NAMALWA (cell line): ENCODE results near the gene TTL.
"Not testable (repeated sequence)": the region's sequence is repeated elsewhere in the genome, so short reads cannot be mapped to it uniquely, and the experiment has no call there.

ENCODE experiments used
- DNase-seq: peaks from one replicate; pipeline ENCODE4 v3.0.0-alpha.2; 2015; ENCODE audit warnings: low spot score

The TTL gene

GRCh38 chr2:112474844-112475486 is 7.0 kb upstream of the TTL start:
- DNase-seq: no peak

DNA sequence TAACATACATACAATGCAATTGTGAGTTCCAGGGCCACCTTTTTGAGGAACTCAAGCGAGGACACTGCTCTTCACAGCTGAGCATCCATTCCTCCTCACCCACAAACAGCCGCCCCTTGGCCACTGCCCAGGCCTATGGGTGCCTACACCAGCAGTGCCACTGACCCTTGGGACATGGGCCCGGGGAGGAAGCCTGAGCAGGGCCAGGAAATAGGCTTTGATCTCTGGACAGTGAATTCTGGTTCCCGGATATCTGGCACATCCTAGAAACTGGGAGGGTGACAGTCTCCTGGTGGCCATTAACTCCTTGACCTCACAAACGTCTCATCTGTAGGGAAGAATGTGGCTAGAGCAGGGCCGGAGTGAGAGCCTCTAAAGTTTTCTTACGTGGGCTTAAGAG is 5.5 kb upstream of the TTL start:
- DNase-seq: no peak

- DNase-seq: peak; percentile 52
Measured at GRCh38 chr2:112480530-112481049, 1.4 kb upstream of the TTL start.

DNA sequence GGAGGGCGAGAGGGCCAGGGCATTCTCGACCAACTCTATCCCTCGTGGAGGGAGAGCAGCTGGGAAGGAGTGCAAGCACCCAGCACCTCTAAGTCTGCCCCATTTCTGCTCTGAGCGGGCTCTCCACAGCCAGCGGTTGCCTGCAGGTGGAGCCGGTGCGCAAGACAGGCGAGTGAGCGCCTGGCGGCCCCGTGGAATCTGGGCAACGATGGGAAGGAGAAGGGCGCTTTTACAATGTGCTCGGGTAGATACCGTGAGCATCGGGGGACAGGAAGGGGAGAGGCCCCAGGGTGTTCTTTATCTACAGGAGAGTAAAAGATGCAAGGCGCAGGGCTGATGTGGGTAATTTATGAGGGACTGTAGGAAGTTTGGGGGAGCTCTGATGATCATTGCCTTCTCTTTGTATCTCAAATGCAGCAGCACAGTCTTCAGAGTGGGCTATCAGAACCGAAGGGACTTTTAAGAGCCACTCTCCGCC is 867 bp upstream of the TTL start:
- peak; percentile 92 for DNase-seq

DNA sequence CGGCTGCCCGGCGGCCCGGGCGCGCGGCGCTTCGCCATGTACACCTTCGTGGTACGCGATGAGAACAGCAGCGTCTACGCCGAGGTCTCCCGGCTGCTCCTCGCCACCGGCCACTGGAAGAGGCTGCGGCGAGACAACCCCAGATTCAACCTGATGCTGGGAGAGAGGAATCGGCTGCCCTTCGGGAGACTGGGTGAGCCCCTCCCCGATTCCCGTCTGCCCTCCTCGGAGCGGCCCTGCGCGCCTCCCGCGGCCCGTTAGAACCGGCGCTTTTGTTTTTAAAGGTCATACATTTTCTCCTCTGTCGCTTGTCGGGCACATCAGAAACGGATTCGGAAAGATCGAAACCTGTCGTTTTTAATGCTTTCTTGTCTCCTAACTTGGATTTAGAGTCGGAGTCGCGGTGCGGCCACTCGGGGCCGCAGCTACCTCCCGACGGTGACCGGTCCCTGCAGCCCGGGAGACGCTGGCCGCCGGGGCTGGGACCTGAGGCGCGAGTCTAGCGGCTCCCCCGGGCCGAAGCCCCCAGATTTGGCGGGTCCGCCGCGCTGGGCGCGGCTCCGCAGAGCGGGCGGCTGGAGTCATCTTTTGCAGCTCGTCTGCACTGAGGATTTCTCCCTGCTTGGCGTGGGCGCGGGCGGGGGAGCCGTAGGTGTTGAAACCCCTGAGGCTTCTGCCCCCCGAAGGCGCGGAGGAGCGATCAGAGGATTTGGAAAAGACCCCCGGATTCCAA is 519 bp downstream of the TTL start:
- DNase-seq: peak; percentile 47

DNA sequence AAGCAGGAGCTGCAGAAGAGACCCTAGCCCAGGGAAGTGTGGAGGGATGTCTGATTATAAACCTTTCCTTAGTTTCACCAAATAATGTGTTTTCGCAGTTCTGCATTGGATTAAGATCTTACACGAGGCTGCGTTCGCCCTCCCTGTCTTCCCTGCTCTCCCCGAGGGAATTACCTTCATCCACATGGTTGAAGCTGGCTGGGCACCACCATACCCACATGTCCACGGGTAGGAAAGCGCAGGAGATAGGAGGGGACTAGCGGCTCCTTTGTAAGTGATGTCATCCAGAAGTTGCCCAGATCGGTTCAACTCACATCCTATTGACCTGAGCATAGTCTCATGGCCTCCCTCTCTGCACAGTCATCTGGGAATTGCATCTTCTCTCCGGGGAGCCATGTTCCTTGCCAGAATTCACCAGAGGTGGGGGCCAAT is 1.1 kb downstream of the TTL start:
- no peak for DNase-seq

- no peak for DNase-seq
Measured at GRCh38 chr2:112483831-112484230, 1.9 kb downstream of the TTL start.

GRCh38 chr2:112485849-112486248 is 3.9 kb downstream of the TTL start:
- no peak for DNase-seq

- DNase-seq: no peak
Measured at GRCh38 chr2:112486895-112487294, 4.9 kb downstream of the TTL start.

GRCh38 chr2:112487444-112487961 is 5.5 kb downstream of the TTL start:
- DNase-seq: no peak

- DNase-seq: no peak
Measured at GRCh38 chr2:112488201-112488600, 6.2 kb downstream of the TTL start.

DNA sequence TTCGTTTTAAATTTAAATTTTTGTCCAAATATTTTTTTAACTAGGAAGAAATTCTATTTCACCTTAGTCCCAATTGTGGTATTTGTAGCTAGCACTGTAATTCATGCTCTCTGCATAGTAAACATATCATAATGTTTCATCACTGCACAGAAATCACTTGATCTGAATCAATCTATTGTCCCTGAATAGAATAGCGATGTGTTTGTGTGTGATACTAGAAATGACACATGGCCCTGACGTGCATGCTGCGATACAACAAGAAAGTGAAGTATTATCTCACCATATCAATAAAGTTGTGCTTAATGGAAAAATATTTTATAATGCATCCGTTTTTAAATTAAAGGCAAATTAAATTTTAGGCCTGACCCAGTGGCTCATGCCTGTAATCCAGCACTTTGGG is 10.0 kb downstream of the TTL start:
- DNase-seq: no peak

- no peak for DNase-seq
Measured at GRCh38 chr2:112493048-112493447, 11.1 kb downstream of the TTL start.

GRCh38 chr2:112493858-112494648 is 12.1 kb downstream of the TTL start:
- no peak for DNase-seq

GRCh38 chr2:112494828-112495227 is 12.9 kb downstream of the TTL start:
- DNase-seq: no peak

DNA sequence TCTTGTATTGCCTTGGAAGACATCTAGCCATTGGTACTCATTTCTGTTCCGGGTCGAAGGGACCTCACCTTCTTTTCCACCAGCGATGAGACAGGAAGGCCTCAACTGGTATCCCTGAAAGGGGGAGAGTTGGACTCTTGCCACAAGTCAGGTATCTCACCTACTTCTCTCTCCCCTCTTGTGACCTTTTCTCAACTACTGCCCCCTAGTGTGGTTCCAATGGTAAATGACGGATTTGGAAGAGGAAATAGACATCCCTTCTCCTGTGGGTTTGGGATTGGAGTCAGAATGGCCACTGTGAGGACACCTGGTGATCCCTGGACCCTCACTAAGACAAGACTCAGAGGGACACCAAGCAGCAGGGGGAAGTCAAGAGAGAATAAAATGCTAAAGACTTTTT is 13.9 kb downstream of the TTL start:
- DNase-seq: not testable (repeated sequence)

DNA sequence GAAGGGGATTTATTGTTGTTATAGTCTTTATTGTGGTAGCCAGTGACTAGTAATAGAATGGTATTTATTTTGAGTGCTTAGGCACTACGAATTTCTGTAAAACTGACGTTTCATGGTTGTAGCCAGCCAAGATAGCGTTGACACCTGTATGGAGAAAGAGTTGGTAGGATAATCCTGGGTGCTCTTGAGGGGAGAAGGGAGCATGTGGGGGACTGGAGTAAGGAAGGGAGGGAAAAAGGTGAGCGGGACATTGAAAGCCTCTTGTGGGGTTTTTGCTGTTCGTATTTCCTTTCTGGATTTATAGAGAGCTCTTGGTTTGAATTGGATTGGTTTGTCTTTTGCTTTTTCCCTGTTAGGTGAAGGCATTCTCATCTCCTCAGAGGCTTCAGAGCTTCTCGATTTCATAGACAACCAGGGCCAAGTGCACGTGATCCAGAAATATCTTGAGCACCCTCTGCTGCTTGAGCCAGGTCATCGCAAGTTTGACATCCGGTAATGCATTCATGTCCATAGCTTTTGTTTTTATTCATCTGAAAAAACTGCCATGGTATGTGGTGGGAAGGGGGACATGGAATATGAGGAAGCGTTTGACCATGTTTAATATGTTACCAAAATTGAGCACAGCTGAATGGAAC is 19.0 kb downstream of the TTL start:
- peak; percentile 71 for DNase-seq

- DNase-seq: not testable (repeated sequence)
Measured at GRCh38 chr2:112509239-112509998, 27.5 kb downstream of the TTL start.

GRCh38 chr2:112516801-112517200 is 34.8 kb downstream of the TTL start:
- no peak for DNase-seq

- no peak for DNase-seq
Measured at GRCh38 chr2:112518807-112519206, 36.9 kb downstream of the TTL start.

DNA sequence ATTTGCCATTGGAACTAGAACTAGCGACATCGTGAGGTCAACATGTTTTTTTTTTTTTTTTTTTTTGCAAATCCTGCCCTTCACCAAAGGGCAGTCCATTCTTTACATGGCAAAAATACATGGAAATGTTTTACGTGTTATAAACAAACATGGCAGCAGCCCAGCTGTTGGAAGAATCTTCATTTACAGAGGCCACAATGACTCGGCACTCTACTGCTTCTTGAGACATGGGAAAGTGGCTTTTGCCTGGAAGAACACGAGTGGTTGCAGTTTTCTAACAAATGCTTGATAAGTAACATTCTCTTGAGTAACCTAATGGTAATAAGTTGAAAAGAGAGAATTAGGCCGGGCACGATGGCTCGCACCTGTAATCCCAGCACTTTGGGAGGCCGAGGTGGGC is 37.5 kb downstream of the TTL start:
- DNase-seq: no peak
